NCI-H510A (cell line): Measurements from ENCODE around the gene VWA3A.
A peak's percentile ranks its signal among the peaks of the same experiment; 100 is the strongest.
"Not testable (repeated sequence)": the region's sequence is repeated elsewhere in the genome, so short reads cannot be mapped to it uniquely, and the experiment has no call there.

Source experiments
- DNase-seq: peaks from one replicate; lab custom pipeline; 2025; lab: John Stamatoyannopoulos, UW

Gene VWA3A

DNA sequence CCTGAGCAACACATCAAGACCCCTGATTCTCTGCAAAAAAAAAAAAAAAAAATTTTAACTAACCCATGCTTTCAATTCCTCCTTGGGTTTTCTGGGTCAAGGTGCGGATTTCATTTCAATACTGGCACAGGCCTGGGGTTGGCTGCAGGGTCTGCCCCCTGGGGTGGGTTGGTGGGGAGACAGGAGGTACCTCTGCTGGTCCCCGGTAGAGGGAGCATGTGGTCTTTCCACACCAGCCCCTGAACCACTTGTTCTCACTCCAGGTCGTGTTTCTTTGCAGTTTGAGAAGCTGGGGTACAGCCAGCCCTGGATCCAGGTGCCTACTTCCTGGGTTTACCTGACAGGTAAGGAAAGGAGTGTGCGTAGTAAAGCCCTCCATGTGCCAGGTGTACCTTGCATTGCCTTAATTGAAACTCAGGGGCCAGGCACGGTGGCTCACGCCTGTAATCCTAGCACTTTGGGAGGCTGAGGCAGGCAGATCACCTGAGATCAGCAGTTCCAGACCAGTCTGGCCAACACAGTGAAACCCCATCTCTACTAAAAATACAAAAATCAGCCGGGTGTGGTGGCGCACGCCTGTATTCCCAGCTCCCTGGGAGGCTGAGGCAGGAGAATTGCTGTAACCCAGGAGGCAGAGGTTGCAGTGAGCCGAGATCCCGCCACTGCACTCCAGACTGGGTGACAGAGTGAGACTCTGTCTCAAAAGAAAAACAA is 91.7 kb downstream of the VWA3A start:
- DNase-seq, result no peak

DNA sequence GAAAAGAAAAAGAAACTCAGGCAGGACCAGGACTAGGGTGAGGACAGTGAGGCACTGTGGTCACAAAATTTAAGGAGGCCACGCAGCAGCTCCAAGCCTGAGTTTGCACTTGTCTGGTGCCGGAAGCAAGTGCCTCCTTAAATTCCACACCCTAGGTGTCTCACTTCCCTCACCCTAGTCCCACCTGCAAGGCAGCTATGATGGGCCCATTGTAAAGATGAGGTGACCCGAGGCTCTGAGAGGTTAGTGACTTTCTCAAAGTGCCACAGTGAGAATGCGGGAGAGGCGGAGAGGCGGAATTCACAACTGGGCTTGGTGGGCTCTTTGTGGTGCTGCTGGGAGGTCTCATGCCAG is 92.3 kb downstream of the VWA3A start:
- DNase-seq, result no peak

- no peak for DNase-seq
Observed at GRCh38 chr16:22186517-22186916, 94.2 kb downstream of the VWA3A start.

- no peak for DNase-seq
Observed at GRCh38 chr16:22188267-22188594, 95.9 kb downstream of the VWA3A start.

GRCh38 chr16:22188595-22189442 is 96.5 kb downstream of the VWA3A start:
- DNase-seq, result peak; percentile 60

- DNase-seq, result no peak
Observed at GRCh38 chr16:22189473-22190080, 97.2 kb downstream of the VWA3A start.

DNA sequence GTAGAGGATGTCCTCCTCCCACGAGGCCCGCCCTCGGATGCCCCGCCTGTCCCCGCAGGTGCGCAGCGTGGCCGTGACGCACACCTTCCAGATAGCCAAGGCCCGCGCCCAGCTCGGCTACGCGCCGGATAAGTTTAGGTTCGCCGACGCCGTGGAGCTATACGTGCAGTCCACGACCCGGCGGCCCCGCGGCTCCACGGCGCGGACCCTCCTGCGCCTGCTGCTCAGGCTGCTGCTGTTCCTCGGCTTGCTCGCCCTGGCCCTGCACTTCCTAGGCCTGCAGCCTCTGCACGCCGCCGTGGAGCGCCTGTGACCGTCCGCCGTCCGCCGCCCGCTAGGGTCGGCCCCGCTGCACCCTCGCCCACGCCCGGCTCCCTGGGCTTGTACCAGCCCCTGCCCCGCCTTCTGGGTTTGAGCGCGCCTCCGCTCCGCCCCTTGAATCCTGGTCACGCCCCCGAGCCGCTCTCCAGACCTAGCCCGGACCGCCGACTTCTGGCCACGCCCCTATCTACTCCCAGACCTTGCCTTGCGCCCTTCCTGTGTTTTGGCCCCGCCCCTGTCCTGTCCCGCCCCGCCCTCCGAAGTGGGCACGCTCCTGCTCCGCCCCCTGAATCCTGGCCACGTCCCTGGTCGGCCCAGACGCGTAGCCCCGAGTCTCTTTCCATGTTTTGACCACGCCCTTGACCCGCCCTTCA is 97.9 kb downstream of the VWA3A start:
- peak; percentile 97 for DNase-seq

DNA sequence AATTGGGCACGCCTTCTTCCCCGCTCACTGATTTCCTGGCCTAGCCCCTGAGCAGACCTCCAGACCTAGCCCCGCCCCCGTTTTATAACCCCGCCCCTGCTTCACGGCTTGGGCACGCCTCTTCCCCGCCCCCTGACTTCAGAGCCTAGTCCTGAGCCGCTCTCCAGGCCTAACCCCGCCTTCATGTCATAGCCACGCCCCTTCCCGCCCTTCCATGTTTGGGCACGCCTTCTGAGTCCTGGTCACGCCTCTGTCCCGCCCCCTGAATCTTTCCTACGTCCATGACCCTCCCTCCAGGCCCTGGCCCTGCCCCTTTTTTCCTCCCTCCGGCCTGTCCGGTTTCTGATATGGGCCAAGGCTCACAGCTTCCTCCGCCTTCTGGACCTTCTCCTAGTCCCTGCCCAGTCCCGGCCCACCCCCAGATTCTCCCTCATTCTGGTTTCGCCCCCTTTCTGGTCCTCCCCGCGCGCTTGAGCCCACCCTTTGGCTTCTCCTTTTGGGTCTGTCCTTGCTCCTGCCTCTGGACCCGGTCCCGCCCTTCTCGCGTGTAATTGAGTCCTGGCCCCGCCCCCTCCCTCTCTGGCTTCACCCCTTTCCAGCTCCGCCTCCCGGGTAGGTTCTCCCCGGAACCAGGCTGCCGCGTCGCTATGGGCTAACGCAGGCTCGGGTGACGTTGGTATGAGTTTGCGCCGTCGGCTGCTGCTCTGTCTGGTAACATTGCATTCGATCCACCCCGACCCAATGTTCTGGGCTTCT is 98.6 kb downstream of the VWA3A start:
- DNase-seq, result peak; percentile 99

- DNase-seq, result no peak
Observed at GRCh38 chr16:22191532-22192260, 99.4 kb downstream of the VWA3A start.

GRCh38 chr16:22192261-22193062 is 100.1 kb downstream of the VWA3A start:
- peak; percentile 50 for DNase-seq

DNA sequence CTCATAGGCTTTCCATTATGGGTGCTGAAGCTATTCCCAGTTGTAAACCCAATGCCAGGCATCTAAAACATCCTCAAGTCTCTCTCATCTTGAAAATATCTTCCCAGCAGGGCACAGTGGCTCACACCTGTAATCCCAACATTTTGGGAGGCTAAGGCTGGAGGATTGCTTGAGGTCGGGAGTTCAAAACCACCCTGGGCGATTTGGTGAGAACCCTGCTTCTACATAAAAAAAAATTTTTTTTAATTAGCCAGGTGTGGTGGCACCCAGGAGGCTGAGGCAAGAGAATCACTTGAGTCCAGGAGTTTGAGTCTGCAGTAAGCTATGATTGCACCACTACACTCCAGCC is 100.7 kb downstream of the VWA3A start:
- no peak for DNase-seq

GRCh38 chr16:22194707-22195444 is 102.5 kb downstream of the VWA3A start:
- DNase-seq, result no peak

DNA sequence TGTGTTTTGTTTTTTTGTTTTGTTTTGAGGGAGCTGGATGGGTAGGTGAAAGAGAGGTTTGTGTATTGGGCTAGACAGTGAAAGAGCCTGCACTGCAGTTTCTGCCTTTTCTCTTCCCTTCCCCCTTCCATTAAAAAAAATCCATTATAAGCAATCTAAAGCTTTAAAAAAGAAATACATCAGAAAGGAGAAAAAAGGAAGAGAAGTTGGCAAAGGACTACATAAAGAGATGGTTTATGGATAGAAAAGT is 103.0 kb downstream of the VWA3A start:
- no peak for DNase-seq

DNA sequence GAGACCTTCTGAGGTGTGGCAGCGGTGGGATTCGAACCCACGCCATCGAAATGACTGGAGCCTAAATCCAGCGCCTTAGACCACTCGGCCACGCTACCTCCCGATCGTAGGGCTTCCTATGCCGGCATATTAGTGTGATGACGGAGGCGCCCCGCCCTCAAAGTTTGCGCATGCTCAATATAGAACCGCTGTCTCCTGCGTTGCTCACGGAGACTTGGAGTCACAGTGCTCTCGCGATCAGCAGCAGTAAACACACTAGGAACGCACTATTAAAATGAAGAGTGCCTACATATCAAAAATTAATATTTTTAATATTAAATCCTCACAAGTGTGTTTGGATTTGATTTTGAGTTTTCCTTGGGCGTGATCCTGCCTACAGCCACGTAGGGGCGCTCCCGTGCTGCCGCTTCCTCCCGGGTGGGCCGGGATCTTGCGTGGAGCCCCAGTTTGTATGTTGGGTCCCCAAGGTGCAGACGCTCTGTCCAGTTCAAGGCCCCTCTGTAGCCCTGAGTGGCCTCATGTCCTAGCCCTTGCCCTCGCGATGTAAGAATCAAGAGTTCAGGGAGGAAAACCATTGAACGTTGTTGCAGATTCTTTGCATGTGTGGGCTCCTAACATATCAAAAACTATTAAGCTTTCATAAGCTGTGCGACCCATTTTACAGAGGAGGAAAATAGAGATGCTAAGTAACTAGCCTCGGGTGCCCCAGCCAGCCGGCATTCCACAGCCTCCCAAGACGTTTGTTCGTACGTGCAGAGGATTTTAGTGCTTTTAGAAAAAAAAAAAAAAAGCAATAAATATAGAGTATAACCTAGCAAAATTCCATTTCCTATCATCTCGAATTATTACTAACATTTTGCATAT is 103.6 kb downstream of the VWA3A start:
- peak; percentile 71 for DNase-seq

DNA sequence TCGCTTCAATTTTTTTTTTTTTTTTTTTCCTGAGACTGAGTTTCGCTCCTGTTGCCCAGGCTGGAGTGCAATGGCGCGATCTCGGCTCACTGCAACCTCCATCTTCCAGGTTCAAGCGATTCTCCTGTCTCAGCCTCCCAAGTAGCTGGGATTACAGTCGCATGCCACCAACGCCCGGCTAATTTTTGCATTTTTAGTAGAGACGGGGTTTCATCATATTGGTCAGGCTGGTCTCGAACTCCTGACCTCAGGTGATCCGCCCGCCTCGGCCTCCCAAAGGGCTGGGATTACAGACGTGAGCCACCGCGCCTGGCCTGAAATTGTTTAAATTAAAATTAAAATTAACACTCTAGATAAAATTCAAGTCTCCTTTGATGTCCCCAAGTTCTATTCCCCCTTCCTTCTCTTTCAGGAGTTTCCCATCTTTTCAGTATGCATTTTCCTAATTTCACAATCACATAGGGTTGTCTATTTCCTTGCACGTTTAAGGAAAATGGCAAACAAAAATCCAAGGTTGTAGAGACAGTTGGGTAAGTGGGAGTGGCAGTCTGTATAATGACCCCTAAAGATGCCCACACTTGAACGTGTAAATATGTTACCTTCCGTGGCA is 104.3 kb downstream of the VWA3A start:
- DNase-seq, result not testable (repeated sequence)

DNA sequence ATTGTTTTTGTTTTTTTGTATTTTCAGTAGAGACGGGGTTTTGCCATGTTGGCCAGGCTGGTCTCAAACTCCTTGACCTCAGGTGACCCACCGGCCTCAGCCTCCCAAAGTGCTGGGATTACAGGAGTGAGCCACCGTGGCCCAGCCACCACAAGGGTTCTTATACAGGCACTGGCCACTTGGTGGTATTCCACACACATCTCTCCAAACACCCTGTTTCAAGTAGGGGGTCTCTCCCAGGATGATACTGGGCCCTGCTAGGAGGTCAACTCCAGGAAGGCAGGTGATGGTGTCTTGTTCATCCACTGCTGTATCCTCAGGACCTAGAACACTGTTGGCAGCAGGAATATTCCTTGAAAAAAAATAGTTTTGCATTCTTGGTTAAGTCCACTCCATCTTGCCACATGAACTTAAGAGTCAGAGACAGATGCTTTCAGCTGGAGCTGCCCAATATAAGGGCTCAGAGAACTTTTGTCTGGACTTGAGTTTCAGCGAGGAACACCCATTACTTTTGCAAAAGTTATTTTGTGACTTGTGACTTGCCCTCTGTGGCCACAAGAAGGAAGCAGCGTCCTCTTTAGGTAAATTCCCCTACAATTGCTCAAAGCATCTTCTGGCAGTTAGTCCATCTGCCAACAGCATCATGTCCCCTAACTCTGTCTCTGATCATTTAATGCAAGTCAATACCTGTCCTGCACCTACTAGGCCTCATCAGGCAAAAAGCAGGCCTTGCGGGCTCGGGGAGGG is 106.4 kb downstream of the VWA3A start:
- DNase-seq, result no peak

DNA sequence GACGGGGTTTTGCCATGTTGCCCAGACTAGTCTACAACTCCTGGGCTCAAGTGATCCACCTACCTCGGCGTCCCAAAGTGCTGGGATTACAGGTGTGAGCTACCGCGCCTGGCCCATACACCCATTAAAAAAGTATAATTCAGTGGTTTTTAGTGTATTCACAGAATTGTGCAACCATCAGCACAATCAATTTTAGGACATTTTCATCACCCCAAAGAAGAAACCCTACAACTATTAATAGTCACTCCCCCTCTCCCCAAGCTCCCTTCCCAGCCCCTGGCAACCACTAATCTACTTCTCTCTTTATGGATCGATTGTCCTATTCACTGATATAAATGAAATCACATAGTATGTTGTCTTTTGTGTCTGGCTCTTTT is 109.9 kb downstream of the VWA3A start:
- no peak for DNase-seq

DNA sequence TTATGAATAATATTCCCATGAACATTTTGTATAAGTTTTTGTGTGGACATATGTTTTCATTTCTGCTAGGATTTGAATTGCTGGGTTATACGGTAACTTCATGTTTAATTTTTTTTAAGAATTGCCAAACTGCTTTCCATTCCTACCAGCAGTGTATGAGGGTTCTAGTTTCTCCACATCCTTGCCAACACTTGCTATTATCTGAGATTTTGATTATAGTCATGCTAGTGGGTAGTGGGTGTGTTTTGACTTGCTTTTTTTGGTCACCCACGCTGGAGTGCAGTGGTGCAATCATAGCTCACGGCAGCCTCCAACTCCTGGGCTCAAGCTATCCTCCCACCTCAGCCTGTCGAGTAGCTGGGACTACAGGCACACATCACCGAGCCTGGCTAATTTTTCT is 110.8 kb downstream of the VWA3A start:
- no peak for DNase-seq
